HS-5 (cell line): ENCODE results near the gene LKAAEAR1.

Experiments
- DNase-seq: peaks from one replicate; pipeline ENCODE4 v3.0.0-alpha.2; 2012; ENCODE audit warnings: low read depth

Gene LKAAEAR1

GRCh38 chr20:64110411-64111068 is 26.3 kb upstream of the LKAAEAR1 start:
- no peak for DNase-seq

- no peak for DNase-seq
These were observed 25.7 kb upstream of the LKAAEAR1 start for GRCh38 chr20:64109831-64110391.

- DNase-seq = no peak
These were observed 24.8 kb upstream of the LKAAEAR1 start for GRCh38 chr20:64108731-64109681.

- DNase-seq = no peak
These were observed 23.7 kb upstream of the LKAAEAR1 start for GRCh38 chr20:64107736-64108457.

- no peak for DNase-seq
These were observed 23.0 kb upstream of the LKAAEAR1 start, which contains the start of gene NPBWR2 for GRCh38 chr20:64106981-64107735. Gene NPBWR2 (minus strand): TSS chr20:64107565. CDS start chr20:64106831, 734 bp downstream.

GRCh38 chr20:64106435-64106961 is 22.3 kb upstream of the LKAAEAR1 start:
- DNase-seq = no peak

GRCh38 chr20:64105846-64106434 is 21.7 kb upstream of the LKAAEAR1 start:
- no peak for DNase-seq

GRCh38 chr20:64104667-64105451 is 20.7 kb upstream of the LKAAEAR1 start:
- no peak for DNase-seq

GRCh38 chr20:64103871-64104666 is 19.9 kb upstream of the LKAAEAR1 start:
- no peak for DNase-seq

GRCh38 chr20:64102647-64103354 is 18.6 kb upstream of the LKAAEAR1 start:
- DNase-seq = no peak

- no peak for DNase-seq
These were observed 17.8 kb upstream of the LKAAEAR1 start for GRCh38 chr20:64101731-64102621.

- DNase-seq = no peak
These were observed 16.9 kb upstream of the LKAAEAR1 start for GRCh38 chr20:64100946-64101688.

- no peak for DNase-seq
These were observed 16.3 kb upstream of the LKAAEAR1 start for GRCh38 chr20:64100566-64100888.

GRCh38 chr20:64099880-64100565 is 15.8 kb upstream of the LKAAEAR1 start:
- DNase-seq = no peak

- no peak for DNase-seq
These were observed 15.0 kb upstream of the LKAAEAR1 start for GRCh38 chr20:64099086-64099786.
